Stimulated activated CD4-positive, alpha-beta T cell treated with anti-CD3 and anti-CD28 coated beads, Interleukin-15, amount 100 ng/mL, for 24 hours (primary cell): ENCODE measurements around the gene FBXL2.
"Not testable (repeated sequence)": the region's sequence is repeated elsewhere in the genome, so short reads cannot be mapped to it uniquely, and the experiment has no call there.

ENCODE experiments used
- DNase-seq: peaks from one replicate; pipeline ENCODE4 v3.0.0-alpha.2; 2020

The FBXL2 gene

DNA sequence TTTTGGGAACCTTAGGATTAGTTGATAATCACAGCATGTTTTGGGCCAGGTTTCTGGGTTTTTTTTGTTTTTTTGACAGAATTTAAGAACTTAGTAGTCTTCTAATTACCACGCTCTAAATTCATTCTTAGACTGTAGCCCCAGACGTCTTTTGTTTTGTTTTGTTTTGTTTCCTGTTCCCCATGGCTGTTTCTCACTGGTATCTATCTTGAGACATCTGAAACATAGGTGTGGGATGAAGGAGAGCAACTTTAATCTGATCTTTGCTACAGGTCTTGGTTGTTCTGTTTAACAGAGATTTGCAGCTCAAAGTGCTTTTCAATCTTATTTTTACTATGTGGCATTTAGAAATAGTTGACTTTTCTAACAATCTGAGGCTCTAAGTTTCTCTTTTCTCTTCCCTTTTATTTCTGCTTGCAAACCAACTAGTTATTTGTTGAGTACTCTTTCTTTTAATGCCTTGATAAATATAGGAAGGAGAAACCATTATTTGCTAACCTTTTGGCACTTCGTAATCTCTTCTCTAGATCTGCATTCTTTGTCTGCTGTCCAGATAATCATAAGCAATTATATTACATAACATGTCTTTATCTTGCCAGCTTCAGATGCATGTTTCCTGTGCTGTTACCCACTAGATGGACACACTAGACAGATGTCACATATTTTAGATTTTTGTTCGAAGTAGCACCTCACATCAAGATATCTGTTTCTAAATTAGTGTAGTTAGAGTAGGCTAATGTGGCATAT lies 40.9 kb downstream of the FBXL2 start:
- no peak for DNase-seq

DNA sequence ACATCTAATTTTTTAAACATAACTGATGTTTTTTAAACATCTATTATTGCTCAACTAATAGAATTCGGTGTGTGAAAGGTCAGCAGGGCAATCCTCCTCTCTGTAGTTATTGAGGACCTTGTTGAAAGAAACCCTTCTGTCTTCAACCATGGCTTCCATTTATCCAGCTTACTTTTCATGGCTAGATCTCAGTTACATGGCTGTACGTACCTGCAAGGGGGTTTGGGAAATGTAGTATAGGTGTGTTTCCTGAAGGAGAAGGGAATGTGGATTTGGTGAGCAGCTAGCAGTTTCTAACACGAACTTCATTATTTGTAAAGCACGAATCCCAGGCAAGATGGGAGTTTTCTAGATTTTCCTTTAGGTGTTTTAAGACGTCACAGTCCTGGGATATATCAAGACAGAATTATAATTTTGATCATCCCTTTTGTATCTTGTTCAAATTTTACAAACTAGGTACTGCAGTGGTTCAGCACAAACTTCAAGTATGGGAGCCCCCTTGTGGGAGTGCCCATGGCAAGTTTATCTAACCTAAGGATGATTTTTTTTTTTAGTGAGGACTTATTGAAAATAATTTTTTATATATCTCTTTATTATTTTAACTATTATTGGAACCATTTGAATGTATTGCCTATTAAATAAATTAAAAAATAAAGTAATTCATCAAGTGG lies 41.6 kb downstream of the FBXL2 start:
- DNase-seq: no peak

GRCh38 chr3:33322412-33322811 lies 45.2 kb downstream of the FBXL2 start:
- DNase-seq: no peak

GRCh38 chr3:33331414-33331813 lies 54.2 kb downstream of the FBXL2 start:
- no peak for DNase-seq

GRCh38 chr3:33334364-33334763 lies 57.1 kb downstream of the FBXL2 start:
- no peak for DNase-seq

DNA sequence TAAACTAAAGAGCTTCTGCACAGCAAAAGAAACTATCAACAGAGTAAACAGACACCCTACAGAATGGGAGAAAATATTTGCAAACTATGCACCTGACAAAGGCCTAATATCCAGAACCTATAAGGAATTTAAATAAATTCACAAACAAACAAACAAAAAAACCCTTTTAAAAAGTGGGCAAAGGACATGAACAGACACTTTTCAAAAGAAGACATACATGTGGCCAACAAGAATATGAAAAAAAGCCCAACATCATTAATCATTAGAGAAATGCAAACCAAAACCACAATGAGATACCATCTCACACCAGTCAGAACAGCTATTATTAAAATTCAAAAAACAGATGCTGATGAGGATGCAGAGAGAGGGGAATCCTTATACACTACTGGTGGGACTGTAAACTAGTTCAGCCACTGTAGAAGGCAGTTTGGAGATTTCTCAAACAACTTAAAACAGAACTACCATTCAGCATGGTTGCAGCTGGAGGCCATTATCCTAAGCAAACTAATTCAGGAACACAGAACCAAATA lies 61.8 kb downstream of the FBXL2 start:
- DNase-seq: not testable (repeated sequence)

GRCh38 chr3:33339758-33340157 lies 62.5 kb downstream of the FBXL2 start:
- DNase-seq: no peak

DNA sequence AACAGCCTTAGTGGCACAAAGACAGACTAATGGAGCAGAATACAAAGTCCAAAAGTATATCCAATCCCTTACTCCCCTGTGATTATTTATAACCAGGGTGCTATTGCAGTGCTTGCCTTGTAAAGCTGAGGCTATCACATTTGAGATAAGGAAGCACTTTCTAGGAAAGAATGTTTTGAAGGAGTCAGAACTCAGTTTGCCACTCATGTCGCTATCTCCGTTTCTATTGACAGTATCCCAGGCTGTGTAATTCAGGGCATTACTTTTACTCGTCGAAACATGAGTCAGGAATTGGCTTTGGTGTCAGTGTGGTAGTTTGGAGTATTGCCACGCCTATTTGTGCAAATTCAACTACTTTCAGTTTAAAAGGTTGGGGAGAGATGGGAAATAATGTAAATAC lies 78.4 kb downstream of the FBXL2 start:
- no peak for DNase-seq

GRCh38 chr3:33358172-33358781 lies 81.0 kb downstream of the FBXL2 start:
- no peak for DNase-seq

GRCh38 chr3:33360136-33360825 lies 83.0 kb downstream of the FBXL2 start:
- DNase-seq: no peak

DNA sequence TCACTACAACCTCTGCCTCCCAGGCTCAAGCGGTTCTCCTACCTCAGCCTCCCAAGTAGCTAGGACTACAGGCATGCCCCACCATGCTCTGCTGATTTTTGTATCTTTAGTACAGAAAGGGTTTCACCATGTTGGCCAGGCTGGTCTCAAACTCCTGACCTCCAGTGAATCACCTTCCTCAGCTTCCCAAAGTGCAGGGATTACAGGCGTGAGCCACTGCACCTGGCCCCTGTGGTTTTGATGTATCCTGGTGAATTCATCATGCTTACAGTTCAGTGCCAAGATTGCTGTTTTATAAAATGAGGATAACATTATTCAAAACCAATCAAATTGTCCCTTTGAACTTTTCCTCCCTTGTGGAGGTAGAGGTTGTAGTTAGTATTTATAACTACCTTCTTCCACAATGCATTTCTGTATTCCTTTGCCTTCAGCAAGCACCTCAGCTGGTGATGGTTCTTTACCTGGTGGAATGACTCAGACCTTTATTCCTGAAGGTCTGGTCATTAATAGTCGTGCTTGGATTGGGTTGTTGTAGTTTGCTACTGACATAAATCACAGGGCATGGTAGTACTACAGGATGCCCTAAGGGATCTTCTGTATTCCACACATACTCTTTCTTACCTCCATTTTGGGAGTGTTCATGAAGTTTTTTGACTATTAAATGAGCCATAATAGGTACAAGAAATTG lies 86.0 kb downstream of the FBXL2 start:
- no peak for DNase-seq

GRCh38 chr3:33364060-33364459 lies 86.8 kb downstream of the FBXL2 start:
- no peak for DNase-seq

DNA sequence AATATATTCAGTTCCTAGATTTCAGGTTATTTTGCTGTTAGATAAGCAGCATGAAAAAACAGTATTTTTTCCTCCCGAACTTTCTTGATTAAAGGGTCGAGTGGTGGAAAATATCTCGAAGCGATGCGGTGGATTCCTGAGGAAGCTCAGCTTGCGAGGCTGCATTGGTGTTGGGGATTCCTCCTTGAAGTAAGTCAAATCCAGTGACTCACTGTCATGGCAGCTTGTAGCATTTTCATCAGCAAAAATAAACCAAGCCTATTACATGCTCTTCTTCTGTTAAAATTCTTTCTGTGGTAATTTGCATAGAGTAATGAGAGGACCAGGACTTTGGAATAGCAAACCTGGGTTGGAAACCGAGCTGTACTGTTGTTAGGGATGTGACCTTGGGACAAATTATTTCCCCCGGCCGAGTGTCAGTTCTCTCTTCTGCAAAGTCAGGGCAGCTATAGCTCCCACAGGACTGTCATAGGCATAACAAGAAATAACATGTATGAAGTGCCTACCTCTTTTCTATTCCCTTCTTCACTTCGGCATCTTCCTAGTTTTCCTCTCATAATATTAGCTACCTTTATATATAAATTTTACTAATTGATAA lies 87.4 kb downstream of the FBXL2 start:
- DNase-seq: no peak

DNA sequence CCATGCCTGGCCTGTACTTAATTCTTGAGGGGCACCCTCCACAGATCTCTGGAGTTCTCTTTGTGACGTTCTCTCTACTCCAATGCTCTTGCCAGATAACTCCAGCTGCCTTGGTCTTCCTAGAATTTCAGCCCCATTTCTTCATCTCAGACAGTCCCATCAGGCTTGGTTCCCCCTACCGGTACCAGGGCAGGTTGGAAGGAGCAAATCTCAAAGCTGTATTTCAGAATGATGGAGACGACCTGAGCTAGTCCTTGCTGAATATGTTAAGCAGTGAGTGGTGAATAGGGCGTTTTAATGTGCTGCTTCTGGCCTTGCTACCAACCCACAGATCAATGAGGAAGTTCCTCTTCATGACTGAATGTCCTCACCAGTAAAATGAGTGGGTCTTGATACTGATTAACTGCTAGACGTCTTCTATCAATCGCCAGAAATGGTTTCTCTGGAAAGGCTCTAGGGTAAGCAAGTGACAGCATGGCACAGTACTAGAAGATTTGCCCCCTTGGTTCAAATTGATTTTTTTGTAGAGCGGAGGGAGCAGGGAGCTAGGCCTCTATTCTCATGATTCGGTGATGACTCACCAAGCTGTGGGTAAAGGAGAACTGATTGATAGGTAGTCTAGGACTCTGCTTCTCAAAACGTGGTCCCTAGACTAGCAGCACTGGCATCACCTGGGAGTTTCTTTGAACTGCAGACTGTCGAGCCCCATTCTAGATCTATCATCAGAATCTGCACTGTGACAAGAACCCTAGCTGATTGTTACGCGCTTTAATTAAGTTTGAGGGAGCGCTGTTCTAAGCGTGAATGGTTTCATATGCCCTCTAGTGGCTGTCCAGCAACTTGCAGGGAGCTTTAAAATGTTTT lies 95.2 kb downstream of the FBXL2 start:
- peak; percentile 55 for DNase-seq

DNA sequence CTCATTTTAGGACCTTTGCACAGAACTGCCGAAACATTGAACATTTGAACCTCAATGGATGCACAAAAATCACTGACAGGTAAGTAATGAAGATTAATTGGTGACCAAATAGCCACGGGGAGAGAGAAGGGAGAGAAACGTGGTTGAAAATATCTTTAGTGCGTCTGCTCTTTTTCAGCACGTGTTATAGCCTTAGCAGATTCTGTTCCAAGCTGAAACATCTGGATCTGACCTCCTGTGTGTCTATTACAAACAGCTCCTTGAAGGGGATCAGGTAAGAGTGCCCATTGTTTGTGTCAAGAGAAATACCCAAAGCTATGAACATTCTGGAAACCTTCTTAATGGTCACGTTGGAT lies 95.8 kb downstream of the FBXL2 start:
- no peak for DNase-seq

DNA sequence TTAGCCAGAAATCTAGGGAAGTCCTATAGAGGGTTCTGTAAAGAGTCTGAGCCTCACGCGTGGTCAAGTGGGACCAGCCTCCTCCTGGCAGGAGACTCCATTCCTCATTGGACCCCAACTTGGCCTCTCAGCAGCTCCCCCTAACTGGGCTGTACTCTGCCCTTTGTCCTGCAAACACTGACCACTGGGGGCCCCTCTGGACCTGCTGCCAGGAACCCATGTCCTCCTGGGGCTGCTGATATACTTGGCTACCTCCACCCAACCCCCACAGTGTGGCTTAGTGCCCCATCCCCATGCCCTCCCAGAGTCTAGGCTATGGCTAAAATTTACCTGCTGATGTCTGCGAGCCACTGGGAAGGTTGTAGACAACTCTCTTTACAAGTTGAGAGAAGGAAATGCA lies 100.2 kb downstream of the FBXL2 start:
- no peak for DNase-seq

DNA sequence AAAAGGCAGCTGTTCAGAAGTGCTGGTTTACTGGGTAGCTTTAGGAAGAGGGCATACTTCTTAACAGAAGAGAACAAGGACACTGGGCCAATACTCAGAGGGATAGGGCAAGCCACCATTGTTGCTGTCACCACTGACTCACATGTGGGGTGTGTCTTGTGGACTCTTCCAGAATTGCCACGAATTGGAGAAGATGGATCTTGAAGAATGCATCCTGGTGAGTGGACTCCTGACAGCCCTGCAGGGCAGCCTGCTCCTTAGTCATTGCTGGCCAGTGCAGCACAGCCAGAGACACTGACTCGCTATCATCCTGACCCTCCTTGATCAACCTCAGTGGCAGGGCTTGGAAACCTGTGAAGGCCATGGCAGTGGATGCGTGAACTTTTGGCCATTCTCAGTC lies 100.7 kb downstream of the FBXL2 start:
- DNase-seq: no peak

GRCh38 chr3:33380653-33381052 lies 103.4 kb downstream of the FBXL2 start:
- DNase-seq: no peak

DNA sequence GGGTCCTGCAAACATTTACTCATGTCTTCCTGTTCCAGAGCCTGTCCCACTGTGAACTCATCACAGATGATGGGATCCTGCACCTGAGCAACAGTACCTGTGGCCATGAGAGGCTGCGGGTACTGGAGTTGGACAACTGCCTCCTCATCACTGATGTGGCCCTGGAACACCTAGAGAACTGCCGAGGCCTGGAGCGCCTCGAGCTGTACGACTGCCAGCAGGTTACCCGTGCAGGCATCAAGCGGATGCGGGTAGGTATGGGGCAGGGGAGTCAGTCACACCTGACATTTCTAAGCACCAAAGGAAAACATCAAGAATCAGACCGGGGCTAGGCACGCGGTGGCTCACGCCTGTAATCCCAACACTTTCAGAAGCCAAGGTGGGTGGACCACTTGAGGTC lies 106.7 kb downstream of the FBXL2 start:
- no peak for DNase-seq

- DNase-seq: peak; percentile 68
These were observed 108.2 kb downstream of the FBXL2 start for GRCh38 chr3:33385423-33385822.

GRCh38 chr3:33386631-33387030 lies 109.4 kb downstream of the FBXL2 start:
- no peak for DNase-seq
